ENCODE measurements around the gene MNAT1.

MNAT1 gene

GRCh38 chr14:60956632-60957031 lies 222.1 kb downstream of the MNAT1 start:
- no peak for TF ChIP-seq CTCF (IDR thresholded peaks at IDR 0.05; ENCODE audit: low read depth, low read length)
- no peak overlapping the region for H3K4me3 ChIP-seq (ENCODE audit: low read depth, low read length)
- DNase-seq, result no peak

GRCh38 chr14:60958146-60958545 lies 223.6 kb downstream of the MNAT1 start:
- no peaks in the 10 kb centered on the region for H3K4me1 ChIP-seq
- no peak overlapping the region for H3K4me3 ChIP-seq (ENCODE audit: low read depth, low read length)
- no peak for DNase-seq
- peaks cover 6% of the 10 kb centered on the region; the same call in 1 of the 2 replicates for H3K9me3 ChIP-seq
- no peaks in the 10 kb centered on the region for H3K27me3 ChIP-seq
- no peaks in the 10 kb centered on the region for H3K36me3 ChIP-seq
- no peak for TF ChIP-seq CTCF (IDR thresholded peaks at IDR 0.05; ENCODE audit: low read depth, low read length)

More at GRCh38 chr14:60956632-60957031, 222.1 kb downstream of the MNAT1 start:
- no peaks in the 10 kb centered on the region for H3K36me3 ChIP-seq
- no peaks in the 10 kb centered on the region for H3K4me1 ChIP-seq
- peaks cover 6% of the 10 kb centered on the region; the same call in 1 of the 2 replicates for H3K9me3 ChIP-seq
- no peaks in the 10 kb centered on the region for H3K27me3 ChIP-seq

GRCh38 chr14:60963761-60964160 lies 229.2 kb downstream of the MNAT1 start:
- no peak for TF ChIP-seq CTCF (IDR thresholded peaks at IDR 0.05; ENCODE audit: low read depth, low read length)
- no peaks in the 10 kb centered on the region for H3K36me3 ChIP-seq
- no peak overlapping the region for H3K4me3 ChIP-seq (ENCODE audit: low read depth, low read length)
- H3K9me3 ChIP-seq, result peaks cover 5% of the 10 kb centered on the region; the same call in 1 of the 2 replicates
- no peaks in the 10 kb centered on the region for H3K27me3 ChIP-seq
- no peaks in the 10 kb centered on the region for H3K4me1 ChIP-seq
- DNase-seq, result no peak

DNA sequence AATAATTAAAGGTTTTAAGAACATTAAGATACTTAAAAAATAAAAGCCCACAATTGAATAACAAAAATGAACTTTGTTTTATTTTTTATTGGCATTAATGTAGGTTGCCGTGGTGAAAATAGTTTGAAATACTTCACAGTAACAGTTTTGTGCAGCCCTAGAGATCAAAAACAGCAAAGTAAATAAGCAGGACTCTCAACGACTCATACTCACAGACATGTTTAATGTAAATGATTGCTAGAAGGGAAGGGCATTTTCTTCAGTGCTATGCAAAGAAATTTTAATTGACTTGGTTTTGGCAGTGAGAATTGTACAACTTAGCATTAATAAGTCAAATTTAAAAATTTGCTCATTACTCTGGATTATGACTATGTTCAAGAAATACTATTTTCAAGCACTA lies 230.3 kb downstream of the MNAT1 start:
- no peak for DNase-seq
- no peak overlapping the region for H3K4me3 ChIP-seq (ENCODE audit: low read depth, low read length)
- H3K36me3 ChIP-seq, result no peaks in the 10 kb centered on the region; the same call in 1 of the 2 replicates
- H3K9me3 ChIP-seq, result no peaks in the 10 kb centered on the region
- no peaks in the 10 kb centered on the region for H3K4me1 ChIP-seq
- no peak for TF ChIP-seq CTCF (IDR thresholded peaks at IDR 0.05; ENCODE audit: low read depth, low read length)
- H3K27me3 ChIP-seq, result no peaks in the 10 kb centered on the region

DNA sequence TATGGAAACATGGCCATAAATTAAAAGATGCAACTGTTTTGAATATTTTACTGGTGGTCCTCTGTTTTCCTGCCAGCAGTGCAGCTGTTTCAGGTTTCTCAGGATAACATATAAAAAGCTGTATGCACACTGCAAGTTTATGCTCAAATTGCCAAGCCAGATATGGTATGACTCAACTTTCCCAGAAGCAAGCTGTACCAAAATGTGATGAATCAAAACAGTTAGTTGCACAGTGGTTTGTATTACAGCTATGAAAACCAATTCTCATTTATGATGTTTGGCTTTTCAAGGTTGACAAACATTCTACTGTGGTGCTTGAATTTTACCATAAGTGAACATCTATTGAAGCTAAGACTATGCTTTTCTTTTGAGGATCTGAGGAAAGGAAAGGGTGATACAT lies 230.8 kb downstream of the MNAT1 start:
- no peaks in the 10 kb centered on the region for H3K9me3 ChIP-seq
- DNase-seq, result no peak

More for the DNA sequence above, 230.8 kb downstream of the MNAT1 start:
- TF ChIP-seq CTCF (IDR thresholded peaks at IDR 0.05; ENCODE audit: low read depth, low read length), result no peak
- peaks cover 3% of the 10 kb centered on the region; the same call in 1 of the 2 replicates for H3K36me3 ChIP-seq
- H3K4me3 ChIP-seq (ENCODE audit: low read depth, low read length), result no peak overlapping the region
- H3K4me1 ChIP-seq, result no peaks in the 10 kb centered on the region
- no peaks in the 10 kb centered on the region for H3K27me3 ChIP-seq

All from BE2C (cell line).